Caco-2 (cell line): ENCODE measurements around the gene PRDX6. TPM values are rescaled to one million over a fixed set of nuclear protein-coding genes. Genes with fewer than 3 reads are reported as not detected.
A peak's percentile ranks its signal among the peaks of the same experiment; 100 is the strongest.

Experiments used
- BruUV-seq: library from RNA; stranded (reverse); fragments of 400-500 nt; replicated peaks from 2 replicates; lab custom pipeline; 2021; lab: Mats Ljungman, UMichigan
- CTCF ChIA-PET: fragments of 300-600 bp; sonication (Branson Sonifier 250); formaldehyde crosslinking; loops from one replicate; lab custom pipeline; 2022; ENCODE audit warnings: antibody characterized with exemption; lab: Charles Lee
- POLR2A ChIA-PET: fragments of 300-600 bp; sonication (Branson Sonifier 250); formaldehyde crosslinking; loops from one replicate; lab custom pipeline; 2022; ENCODE audit warnings: antibody characterized with exemption; lab: Charles Lee
- DNase-seq, 2 experiments: peaks; one replicate each; pipeline versions ENCODE4 v3.0.0 to v3.0.0-alpha.2; 2020 to 2022
- H3K27me3 ChIP-seq: replicated peaks from 2 replicates; pipeline ENCODE4 v1.6.0; 2011; ENCODE audit warnings: low read length; ENCODE audit not compliant: control insufficient read depth, insufficient read depth
- H3K36me3 ChIP-seq: 2 replicates; pipeline ENCODE4 v1.5.1; 2011; ENCODE audit warnings: low read length; ENCODE audit not compliant: control insufficient read depth, insufficient read depth
- H3K4me1 ChIP-seq: fragments of 250-450 bp; sonication (Bioruptor Pico); 2 replicates; pipeline ENCODE4 v1.5.1; 2020; ENCODE audit warnings: mild to moderate bottlenecking
- H3K4me3 ChIP-seq: 2 replicates; pipeline ENCODE4 v1.5.1; 2011; ENCODE audit warnings: low read depth, mild to moderate bottlenecking, control low read depth, low read length
- H3K9me3 ChIP-seq: fragments of 250-450 bp; sonication (Bioruptor Pico); 2 replicates; pipeline ENCODE4 v1.5.1; 2020; ENCODE audit warnings: mild to moderate bottlenecking, moderate library complexity
- H3K27ac Mint-ChIP-seq: one replicate; pipeline ENCODE4 v1.8.0; 2022; ENCODE audit warnings: mixed read lengths; ENCODE audit not compliant: unreplicated experiment
- H3K27me3 Mint-ChIP-seq: one replicate; pipeline ENCODE4 v1.8.0; 2022; ENCODE audit warnings: mixed read lengths; ENCODE audit not compliant: insufficient read depth, unreplicated experiment
- H3K36me3 Mint-ChIP-seq: one replicate; pipeline ENCODE4 v1.8.0; 2022; ENCODE audit warnings: mild to moderate bottlenecking, mixed read lengths; ENCODE audit not compliant: insufficient read depth, unreplicated experiment
- H3K4me1 Mint-ChIP-seq: one replicate; pipeline ENCODE4 v1.8.0; 2022; ENCODE audit warnings: low read depth, mixed read lengths; ENCODE audit not compliant: unreplicated experiment
- H3K4me3 Mint-ChIP-seq: one replicate; pipeline ENCODE4 v1.8.0; 2022; ENCODE audit warnings: mild to moderate bottlenecking, moderate library complexity, mixed read lengths; ENCODE audit not compliant: unreplicated experiment
- H3K9me3 Mint-ChIP-seq: one replicate; pipeline ENCODE4 v1.8.0; 2022; ENCODE audit warnings: mixed read lengths; ENCODE audit not compliant: unreplicated experiment
- intact Hi-C: fragments of 100-400 bp; cut with micrococcal nuclease; formaldehyde crosslinking; loops from one replicate; pipeline ENCODE4 v1.10.0; 2022; ENCODE audit not compliant: unreplicated experiment
- total RNA-seq: library from RNA; stranded (reverse); gene quantifications from 2 replicates; pipeline ENCODE4 v1.2.3, GENCODE V29; 2022
- TF ChIP-seq, protein P1 (sequence below), 2 experiments: fragments of 200-600 bp in 1 of 2; IDR thresholded peaks; 1 replicate in 1 of 2; 2 replicates in 1 of 2; pipeline versions ENCODE4 v1.5.1 to v1.8.0; 2011 to 2022; ENCODE audit warnings: antibody characterized with exemption in 1 of 2, control low read depth in 1 of 2, inconsistent platforms in 1 of 2, low read depth in 1 of 2, low read length in 1 of 2, mild to moderate bottlenecking in 1 of 2, moderate library complexity in 1 of 2; ENCODE audit not compliant: insufficient read depth in 1 of 2, severe bottlenecking in 1 of 2, unreplicated experiment in 1 of 2

PRDX6 gene
- total RNA-seq, 1 experiment from 2014 or later = 540 TPM

DNA sequence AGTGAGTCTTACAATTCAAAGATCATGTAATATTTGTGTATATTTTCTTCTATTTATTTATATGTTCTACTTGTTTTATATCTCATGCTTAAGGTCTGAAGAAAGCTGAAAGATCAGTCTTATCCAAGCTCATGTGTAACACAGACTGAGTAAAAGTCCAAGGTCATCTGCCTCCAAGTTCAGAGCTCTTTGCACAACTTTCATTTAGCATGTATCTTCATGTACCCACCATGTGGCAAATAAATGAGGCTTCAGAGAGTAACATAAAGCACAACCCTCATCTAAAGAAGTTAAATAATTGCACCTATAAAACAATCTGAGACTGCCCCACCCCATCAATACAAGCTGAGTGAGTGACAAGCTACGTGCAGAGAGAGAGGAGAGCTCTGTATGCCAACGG is 38.5 kb upstream of the PRDX6 start:
- BruUV-seq = no TSS peak
- intact Hi-C loops = no loop called here
- no peak overlapping the region for H3K4me3 Mint-ChIP-seq
- no peaks in the 10 kb centered on the region for H3K4me1 Mint-ChIP-seq
- Histone ChIP-seq H3K4me3 (no peak overlapping the region), H3K4me1 (peaks cover 7% of the 10 kb centered on the region; the same call in 1 of the 2 replicates), H3K9me3 (no peaks in the 10 kb centered on the region), H3K36me3 (no peaks in the 10 kb centered on the region; the same call in 1 of the 2 replicates), H3K27me3 (no peaks in the 10 kb centered on the region)
- no peak for DNase-seq
- H3K9me3 Mint-ChIP-seq = no peaks in the 10 kb centered on the region
- H3K36me3 Mint-ChIP-seq = peaks cover 11% of the 10 kb centered on the region
- ChIA-PET POLR2A (no interaction called here), CTCF (no interaction called here)
- H3K27me3 Mint-ChIP-seq = no peaks in the 10 kb centered on the region
- TF ChIP-seq, protein P1, sequence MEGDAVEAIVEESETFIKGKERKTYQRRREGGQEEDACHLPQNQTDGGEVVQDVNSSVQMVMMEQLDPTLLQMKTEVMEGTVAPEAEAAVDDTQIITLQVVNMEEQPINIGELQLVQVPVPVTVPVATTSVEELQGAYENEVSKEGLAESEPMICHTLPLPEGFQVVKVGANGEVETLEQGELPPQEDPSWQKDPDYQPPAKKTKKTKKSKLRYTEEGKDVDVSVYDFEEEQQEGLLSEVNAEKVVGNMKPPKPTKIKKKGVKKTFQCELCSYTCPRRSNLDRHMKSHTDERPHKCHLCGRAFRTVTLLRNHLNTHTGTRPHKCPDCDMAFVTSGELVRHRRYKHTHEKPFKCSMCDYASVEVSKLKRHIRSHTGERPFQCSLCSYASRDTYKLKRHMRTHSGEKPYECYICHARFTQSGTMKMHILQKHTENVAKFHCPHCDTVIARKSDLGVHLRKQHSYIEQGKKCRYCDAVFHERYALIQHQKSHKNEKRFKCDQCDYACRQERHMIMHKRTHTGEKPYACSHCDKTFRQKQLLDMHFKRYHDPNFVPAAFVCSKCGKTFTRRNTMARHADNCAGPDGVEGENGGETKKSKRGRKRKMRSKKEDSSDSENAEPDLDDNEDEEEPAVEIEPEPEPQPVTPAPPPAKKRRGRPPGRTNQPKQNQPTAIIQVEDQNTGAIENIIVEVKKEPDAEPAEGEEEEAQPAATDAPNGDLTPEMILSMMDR (IDR thresholded peaks at IDR 0.05; ENCODE audit: insufficient read depth in 1 of 2, low read depth in 1 of 2, low read length in 1 of 2, severe bottlenecking in 1 of 2, unreplicated experiment in 1 of 2) = no peak
- H3K27ac Mint-ChIP-seq = no peak overlapping the region

DNA sequence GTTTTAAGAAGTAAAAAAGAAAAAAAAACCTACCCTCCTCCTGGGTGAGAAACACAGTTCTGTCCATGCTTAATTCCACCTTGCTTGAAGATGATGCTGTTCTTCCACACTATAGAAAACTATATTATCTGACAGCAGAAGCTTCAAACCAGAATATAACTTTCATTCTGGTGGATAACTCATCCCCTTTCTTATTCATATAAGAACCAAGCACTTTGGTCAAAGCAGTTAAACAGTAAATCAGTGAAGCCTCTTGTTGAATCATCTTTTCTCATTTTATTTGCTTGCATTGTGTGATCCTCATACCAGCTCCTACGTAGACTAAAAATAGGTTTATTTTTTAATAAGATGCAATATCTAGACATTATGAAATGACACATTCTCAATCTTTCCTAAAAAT is 36.7 kb upstream of the PRDX6 start:
- ChIA-PET CTCF (no interaction called here), POLR2A (no interaction called here)
- Histone ChIP-seq H3K9me3 (no peaks in the 10 kb centered on the region), H3K36me3 (no peaks in the 10 kb centered on the region; the same call in 1 of the 2 replicates), H3K4me1 (peaks cover 7% of the 10 kb centered on the region; the same call in 1 of the 2 replicates), H3K4me3 (no peak overlapping the region), H3K27me3 (no peaks in the 10 kb centered on the region)
- H3K27ac Mint-ChIP-seq = no peak overlapping the region
- H3K4me3 Mint-ChIP-seq = no peak overlapping the region
- no peaks in the 10 kb centered on the region for H3K27me3 Mint-ChIP-seq
- intact Hi-C loops = no loop called here
- peaks cover 14% of the 10 kb centered on the region for H3K9me3 Mint-ChIP-seq
- DNase-seq = no peak
- no TSS peak for BruUV-seq
- TF ChIP-seq, protein P1 (IDR thresholded peaks at IDR 0.05; ENCODE audit: insufficient read depth in 1 of 2, low read depth in 1 of 2, low read length in 1 of 2, severe bottlenecking in 1 of 2, unreplicated experiment in 1 of 2) = no peak
- peaks cover 9% of the 10 kb centered on the region for H3K36me3 Mint-ChIP-seq
- peaks cover 15% of the 10 kb centered on the region for H3K4me1 Mint-ChIP-seq

DNA sequence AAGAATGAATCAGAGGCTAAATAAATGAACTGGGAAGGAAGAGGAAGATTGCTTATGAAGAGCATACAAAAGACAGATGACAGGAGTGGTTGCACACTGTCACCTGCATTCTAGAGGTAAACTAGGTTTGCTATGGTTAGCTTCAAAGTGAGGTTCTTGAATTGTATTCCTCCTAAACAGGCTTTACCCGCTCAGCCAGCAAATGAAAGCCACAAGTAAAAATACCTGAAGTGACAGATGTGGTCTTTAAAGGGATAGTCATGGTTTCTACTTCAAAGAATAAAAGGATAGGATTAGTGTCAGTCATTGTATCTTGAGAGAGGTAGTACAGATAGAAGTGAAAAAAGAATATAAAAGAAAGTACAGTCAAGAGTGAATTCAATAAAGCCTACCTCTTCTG is 32.4 kb upstream of the PRDX6 start:
- no TSS peak for BruUV-seq
- no peaks in the 10 kb centered on the region for H3K9me3 ChIP-seq
- no peaks in the 10 kb centered on the region for H3K4me1 ChIP-seq
- Mint-ChIP-seq H3K27me3 (no peaks in the 10 kb centered on the region), H3K27ac (peak overlapping the region; percentile 16), H3K9me3 (peaks cover 14% of the 10 kb centered on the region), H3K4me1 (peaks cover 15% of the 10 kb centered on the region), H3K36me3 (peaks cover 15% of the 10 kb centered on the region), H3K4me3 (no peak overlapping the region)
- TF ChIP-seq, protein P1 (IDR thresholded peaks at IDR 0.05; ENCODE audit: insufficient read depth in 1 of 2, low read depth in 1 of 2, low read length in 1 of 2, severe bottlenecking in 1 of 2, unreplicated experiment in 1 of 2) = no peak
- ChIA-PET CTCF (no interaction called here), POLR2A (interaction anchor here (1.2 to 1.3 kb wide), 2 partner anchors 32 to 33 kb away, joined by 3 to 4 read pairs; partner anchors contain the start of gene PRDX6)
- peak in 1 of 2 experiments; percentile 15 for DNase-seq
- no peak overlapping the region for H3K4me3 ChIP-seq
- H3K36me3 ChIP-seq = no peaks in the 10 kb centered on the region; the same call in 1 of the 2 replicates
- H3K27me3 ChIP-seq = no peaks in the 10 kb centered on the region
- intact Hi-C loops = no loop called here
